NCI-H82 treated with DMSO at 0.1 percent for 48 hours (cell line): ENCODE measurements around the gene LIN28A.

ENCODE experiments used
- DNase-seq: peaks from one replicate; lab custom pipeline; 2025; ENCODE audit not compliant: unreplicated experiment; lab: John Stamatoyannopoulos, UW

Gene LIN28A

DNA sequence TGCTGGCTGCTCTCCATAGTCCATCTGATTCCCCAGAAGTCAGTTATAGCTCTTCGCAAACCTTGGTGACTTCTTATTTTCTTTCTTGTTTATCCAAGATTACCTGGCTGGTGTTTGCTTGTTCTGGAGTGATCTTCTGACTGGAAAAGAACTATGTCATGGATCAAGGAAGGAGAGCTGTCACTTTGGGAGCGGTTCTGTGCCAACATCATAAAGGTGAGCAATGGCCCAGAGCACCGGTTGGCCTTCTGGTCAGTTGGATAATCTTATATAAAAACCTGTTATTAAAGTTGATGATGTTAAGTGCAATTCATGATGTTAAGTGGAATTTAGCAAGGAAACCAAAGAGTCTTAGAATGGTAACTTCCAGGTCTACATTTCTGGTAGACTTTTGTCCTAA, 22.2 kb downstream of the LIN28A start:
- no peak for DNase-seq

DNA sequence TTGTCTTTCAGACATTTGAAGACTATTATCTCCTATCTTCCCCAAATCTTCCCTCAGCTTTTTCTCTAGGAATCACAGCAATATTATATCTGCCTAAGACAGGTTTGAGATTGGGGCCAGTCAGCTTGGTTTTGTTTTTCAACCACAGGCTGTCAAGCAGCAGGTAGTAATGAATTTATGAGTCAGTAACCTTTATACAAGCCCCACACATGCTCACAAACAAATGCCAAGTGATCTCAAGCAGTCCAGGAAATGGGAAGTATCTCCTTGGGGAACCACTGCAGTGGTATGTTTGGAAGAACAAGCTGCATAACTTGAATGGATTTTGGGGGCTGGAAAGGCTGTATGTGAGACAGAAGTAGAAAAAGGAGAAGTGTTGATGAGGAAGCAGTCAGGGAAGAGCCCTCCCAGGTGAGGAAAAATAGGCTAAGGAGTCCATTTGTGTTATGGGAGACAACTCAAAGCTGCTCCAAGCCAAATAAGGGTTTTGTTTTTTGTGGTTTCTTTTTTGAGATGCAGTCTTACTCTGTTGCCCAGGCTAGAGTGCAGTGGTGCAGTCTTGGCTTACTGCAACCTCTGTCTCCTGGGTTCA, 23.6 kb downstream of the LIN28A start:
- DNase-seq = no peak

DNA sequence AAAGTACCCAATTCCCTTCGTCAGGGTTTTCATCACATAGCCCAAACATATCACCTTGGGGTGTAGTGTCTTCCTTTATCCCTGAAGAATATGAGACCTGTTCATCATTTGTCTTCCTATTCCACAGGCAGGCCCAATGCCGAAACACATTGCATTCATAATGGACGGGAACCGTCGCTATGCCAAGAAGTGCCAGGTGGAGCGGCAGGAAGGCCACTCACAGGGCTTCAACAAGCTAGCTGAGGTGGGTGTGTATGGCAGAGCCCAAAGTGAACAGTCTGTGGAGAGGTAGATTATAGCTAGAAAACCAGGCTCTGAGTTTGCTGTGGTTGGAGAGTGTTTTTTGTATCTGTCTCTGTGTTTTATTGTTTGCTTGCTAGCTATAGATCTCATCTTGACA, 27.4 kb downstream of the LIN28A start:
- no peak for DNase-seq

DNA sequence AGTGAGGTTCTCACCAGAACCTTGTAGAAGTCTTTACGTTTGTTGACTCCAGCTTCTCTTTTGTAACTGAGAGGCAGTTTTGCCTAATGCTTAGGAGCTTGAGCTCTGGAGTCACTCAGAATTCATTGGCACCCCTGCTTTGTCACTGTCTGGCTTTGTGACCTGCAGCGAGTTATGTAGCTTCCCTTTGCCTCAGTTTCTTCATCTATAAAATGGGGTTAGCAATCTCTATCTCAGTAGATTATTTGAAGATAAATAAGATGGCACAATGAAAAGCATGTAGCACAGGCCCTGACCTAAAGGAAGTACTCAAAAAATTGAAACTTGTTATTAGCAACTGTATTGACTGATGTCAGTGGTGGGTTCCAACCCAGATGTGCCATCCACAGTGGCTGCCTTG, 29.6 kb downstream of the LIN28A start:
- no peak for DNase-seq

DNA sequence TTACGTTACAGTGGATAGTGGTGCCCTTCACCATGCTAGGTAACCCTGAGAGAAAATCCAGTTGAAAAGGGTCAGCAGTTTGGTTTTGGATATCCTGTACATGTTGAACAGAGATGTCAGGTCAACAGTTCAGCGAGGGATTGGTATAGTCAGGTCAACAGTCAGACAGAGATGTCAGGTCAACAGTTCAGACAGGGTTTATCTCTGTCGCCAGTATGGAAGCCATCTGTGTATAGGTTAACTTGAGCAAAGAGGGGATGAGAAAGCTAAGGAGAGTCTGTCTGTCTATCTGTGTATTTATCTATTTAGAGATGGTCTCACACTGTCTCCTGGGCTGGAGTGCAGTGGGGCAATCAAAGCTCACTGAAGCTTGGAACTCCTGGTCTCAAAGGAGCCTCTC, 39.3 kb downstream of the LIN28A start:
- no peak for DNase-seq

DNA sequence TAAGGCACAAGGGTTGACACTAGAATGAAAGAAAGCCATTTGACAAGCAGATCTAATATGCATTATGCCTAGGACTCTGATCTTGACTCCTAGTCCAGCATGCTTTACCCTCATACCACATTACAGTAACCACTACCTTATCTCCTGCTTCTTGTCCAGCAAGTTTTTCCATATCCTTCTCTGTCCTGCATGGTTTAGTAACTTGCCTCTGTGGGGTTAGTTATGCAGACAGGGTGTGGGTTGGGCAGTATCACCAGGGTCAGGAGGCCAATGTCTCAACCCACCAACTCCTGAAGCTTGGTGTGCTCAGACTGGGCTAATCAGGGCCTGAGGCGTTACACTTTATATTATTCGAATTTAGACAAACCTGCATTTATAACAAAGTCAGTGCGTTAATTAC, 40.3 kb downstream of the LIN28A start:
- DNase-seq = no peak

DNA sequence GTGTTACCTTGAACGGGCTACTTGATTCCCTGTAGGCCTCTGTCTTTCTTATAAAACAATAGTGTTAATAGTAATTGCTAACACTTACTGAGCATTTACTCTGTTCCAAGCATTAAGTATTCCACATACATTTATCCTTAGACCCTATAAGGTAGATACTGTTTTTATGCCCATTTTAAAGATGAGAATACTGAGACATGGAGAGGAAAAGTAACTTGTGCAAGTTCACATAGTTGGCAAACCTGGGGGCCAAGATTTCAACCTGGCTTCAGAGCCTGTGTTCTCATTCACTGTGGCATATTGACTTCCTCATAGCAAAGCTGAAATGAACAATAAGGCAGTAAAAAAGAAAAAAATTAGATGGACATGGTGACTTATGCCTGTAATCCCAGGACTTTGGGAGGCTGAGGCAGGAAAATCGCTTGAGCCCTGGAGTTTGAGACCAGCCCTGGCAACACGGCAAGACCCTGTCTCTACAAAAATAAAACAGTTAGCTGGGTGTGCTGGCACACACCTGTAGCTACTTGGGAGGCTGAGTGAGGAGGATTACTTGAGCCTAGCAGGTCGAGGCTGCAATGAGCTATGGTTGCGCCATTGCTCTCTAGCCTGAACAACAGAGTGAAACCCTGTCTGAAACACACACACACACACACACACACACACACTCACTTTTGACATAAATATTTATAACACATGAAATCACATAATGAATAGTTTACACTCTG, 42.0 kb downstream of the LIN28A start:
- no peak for DNase-seq

DNA sequence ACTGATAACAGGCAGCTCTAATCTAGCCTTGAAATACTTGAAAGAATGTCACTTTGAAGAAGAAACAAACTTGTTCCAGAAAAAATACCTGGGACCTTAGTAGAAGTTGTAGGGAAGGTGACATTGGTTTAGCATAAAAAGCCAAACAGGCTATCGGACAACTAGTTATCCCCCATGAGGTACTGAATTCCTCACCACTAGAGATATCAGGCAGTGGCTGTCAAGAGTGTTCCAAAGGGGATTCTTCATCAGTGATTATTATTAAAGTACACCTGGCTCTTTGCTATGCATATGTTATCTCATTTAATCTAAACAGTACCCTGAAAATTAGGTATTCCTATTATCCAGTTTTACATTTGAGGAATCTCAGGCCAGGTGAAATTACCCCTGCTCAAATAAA, 48.5 kb downstream of the LIN28A start:
- DNase-seq = no peak

DNA sequence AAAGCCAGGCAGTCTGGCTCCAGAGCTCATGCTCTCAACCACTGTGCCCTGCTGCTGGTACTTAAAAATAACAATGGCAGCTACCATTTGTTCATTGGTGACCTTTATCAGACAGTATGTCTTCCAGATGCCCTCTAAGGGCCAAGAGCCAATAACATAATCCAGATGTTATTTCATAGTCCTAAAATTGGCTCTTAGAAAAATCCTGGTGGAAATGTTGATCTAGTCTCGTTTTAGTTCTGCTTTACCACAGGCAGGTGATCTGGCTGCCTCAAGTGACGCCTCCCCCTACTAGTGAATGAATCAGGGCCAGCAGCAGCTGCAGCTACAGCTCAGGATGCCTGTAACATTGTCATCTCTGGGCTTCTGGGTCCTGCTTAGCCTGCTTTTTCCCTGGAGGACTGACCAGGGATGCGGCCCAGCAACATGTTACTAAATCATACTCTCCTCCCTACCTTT, 49.0 kb downstream of the LIN28A start:
- DNase-seq = no peak

DNA sequence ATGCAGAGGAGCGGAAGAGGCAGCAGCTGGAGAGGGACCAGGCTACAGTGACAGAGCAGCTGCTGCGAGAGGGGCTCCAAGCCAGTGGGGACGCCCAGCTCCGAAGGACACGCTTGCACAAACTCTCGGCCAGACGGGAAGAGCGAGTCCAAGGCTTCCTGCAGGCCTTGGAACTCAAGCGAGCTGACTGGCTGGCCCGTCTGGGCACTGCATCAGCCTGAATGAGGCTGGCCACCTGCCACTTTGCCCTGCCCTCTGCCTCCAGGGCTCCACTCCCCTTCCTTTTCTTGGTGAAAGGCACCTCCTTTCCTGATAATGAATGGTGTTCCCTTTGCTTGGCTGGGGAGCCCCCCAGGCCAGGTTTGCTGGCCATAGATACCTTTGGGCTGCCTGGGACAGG, 58.3 kb downstream of the LIN28A start:
- no peak for DNase-seq

DNA sequence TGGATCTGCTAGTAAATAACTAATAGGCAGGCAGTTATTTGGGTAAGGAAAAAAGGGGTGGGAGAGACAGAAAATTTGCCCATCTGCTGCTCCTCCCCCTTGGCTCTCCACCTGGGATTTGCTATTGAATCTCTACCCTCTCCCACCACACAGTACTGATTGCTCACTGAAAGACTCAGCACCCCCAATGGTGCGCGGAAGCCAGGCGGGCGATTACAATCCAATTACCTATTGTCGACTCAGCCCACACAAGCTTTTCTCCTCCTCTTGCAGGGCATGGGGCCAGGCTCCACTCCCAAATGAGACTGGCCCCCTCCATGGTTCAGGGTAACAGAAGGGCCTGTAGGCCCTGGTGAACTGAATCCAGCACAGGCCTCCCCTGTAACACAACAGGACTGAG, 58.9 kb downstream of the LIN28A start:
- DNase-seq = peak; percentile 98

DNA sequence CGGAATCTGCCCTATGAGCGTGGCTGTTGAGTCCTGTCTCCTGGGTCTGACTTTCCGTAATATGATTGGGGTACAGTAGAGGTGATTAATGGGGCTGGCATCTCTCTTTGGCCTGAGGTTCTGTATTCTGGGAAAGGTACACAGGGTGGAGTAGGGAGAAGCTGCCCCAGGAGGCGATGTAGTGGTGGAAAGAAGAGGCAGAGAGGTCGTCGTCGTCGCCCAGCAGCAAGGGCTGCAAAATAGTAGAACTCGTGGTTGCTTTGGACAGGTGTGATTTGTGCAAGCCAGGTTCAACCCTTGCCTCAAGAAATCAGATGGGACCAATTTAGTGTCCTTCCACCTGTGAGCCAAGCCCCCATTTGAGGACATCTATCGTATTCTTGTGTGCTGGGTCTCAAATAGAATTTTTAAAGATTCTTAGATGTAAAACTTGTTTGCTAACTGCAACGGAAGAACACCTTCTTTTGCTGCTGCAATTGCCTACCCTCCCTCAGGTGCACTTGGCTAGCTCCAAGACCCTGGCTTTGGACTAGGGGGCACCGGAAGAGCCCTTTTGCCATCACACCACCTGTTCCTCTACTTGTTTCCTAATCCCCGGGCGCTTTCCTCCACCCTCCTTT, 60.4 kb downstream of the LIN28A start:
- peak; percentile 72 for DNase-seq

DNA sequence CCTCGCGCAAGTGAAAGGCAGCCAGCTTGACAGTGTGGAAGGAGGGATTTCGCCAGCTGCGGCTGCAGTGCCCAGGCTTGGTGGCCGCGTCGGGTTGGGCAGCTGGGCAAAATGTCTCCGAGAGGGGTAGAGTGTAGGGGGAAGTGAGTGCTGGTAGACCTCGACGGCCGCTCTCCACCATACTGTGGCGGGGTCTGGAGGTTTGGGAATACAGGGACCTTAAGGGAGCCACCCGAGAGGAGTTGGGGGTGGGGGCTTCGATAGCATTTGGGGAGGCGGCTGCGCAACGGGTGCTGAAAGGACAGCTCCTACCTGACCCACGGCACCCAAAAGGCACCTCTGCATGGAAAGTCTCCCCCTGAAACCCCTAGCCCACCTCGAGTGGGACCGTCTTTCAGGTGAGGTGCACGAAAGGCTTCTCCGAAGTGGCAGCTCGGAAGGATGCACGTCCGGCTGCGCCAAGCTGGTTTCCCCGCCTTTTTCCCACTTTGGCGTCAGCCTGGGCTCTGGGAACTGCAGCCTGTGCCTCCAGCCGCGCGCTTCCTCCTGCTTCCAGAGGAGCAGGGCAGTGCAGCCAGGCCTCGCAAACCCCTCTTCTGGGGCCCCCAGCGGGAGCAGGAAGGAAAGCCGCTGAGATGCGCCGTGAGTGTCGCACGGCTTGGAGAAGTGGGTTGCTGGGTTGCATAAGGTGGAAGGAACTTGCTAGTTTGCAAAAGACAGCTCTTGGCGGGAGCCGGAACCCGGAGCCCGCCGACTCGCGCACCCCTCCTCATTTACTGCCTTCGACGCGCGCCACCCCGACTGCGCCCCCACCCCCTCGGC, 61.1 kb downstream of the LIN28A start:
- DNase-seq = no peak

DNA sequence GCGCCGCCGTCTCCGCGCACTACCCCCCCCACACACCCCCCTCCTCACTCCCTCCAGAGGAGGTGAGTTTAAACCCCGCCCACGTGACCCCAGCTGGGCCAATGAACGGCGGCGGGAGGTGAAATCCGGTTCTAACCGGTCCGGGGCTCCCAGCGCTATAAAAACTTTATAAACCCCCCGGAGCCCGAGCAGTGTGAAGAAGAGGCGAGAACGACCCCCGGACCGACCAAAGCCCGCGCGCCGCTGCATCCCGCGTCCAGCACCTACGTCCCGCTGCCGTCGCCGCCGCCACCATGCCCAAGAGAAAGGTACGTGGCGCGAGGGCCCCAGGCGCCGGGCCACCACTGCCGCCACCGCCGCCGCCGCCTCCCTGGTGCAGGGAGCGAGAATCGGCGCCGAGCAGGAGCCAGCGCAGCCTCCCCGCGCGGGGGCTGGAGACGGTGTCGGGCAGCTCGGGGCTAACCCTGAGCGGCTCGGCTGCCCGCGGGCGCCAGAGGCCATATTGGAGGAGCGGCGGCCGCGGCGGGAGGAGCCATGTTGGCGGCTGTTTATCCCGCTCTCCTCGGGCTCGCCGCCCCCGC, 61.8 kb downstream of the LIN28A start, which contains the start of gene HMGN2:
Gene HMGN2 (plus strand): TSS at position 121 of the 581 bp plus-strand sequence. CDS start 173 bp downstream, at position 294.
- peak; percentile 86 for DNase-seq

DNA sequence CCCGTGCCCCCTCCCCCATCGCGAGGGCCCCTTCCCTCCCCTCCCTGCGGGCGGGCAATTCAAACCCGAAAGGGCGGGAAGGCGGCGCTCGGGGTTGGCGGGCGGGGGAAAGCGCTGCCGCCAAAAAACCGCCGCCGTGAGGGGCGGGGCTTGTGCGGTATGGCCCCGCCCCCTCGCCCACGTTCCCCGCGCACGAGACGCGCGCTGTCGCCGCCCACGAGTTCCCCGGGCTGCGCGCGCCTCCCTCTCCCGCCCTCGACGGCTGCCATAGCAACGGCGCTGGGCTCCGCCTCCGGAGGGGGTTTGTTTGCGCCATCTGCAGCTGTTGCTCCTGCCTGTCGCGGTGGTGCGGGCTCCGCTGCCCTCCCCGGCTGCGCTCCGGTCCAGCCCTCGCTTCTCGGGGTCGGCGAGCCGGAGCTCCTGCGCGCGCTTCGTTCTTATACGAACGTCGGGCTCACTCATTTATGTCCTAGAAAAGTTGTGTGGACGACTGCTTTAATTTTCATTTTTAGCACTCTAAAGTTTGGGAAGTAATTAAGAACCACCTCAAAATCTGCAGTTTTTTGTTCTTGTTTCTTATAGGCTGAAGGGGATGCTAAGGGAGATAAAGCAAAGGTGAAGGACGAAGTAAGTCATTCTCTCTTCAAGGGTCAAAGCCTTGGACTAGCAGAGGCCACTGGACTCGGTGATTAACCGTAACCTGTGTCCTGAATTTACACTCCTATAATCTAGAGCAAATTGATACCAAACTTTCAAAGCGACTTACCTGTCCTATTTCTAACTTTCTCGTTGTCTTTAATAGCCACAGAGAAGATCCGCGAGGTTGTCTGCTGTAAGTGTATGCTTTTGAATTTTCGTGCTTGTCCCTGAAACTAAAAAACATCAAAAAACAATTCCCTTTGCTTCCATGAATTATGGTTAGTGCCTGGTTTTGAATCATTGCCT, 62.6 kb downstream of the LIN28A start:
- peak; percentile 86 for DNase-seq

DNA sequence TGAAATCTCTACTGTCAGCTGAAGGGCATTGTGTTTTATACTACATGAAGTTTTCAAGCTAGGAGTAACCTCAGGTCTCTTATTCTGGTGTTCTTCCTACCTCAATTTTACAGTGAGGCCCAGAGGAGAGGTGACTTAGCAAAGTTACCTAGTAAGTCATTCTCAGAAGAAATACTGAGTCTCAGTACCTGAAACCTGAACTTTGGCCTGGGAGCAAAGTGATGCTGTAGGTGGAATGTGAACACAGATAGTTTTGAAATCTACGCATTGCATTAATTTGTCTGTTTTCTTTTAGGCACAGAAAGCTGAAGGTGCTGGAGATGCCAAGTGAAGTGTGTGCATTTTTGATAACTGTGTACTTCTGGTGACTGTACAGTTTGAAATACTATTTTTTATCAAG, 64.2 kb downstream of the LIN28A start:
- DNase-seq = no peak

DNA sequence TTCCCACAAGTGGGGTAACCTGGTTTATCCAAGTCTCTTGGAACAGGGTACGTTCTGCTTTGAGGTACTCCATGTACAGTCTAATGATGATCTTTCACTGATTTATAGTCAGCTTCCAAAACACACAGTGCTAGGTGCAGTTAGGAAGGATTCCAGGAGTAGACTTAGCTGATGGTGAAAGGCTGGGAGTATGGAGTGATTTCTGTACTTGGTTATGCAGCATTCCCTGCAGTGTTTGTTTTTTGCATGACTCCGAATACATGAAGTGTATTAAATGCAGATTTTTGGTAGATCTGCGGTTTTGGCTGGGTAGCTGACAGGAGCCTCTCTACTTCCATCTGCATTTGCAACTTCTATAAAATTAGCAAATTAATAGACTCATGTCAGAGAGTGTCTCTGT, 65.4 kb downstream of the LIN28A start:
- no peak for DNase-seq

DNA sequence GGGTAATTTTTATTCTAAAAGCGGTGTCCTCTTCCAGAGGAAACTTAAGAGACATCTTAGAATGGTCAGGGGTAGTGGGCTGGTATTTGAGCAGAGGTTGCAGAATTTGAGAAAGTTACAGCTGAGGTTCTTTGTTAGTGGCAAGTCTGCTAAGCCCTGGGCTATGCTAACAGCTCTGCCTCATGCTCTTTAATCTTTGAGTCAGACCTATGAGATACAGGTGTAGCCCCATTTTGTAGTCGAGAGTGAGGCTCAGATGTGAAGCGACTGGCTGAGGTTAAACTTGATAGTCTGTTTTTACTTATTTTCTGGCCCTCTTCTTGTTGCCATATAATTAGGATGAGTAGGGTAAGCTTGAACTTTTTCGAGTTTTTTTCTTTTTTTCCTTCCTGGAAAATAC, 66.3 kb downstream of the LIN28A start:
- DNase-seq = no peak

DNA sequence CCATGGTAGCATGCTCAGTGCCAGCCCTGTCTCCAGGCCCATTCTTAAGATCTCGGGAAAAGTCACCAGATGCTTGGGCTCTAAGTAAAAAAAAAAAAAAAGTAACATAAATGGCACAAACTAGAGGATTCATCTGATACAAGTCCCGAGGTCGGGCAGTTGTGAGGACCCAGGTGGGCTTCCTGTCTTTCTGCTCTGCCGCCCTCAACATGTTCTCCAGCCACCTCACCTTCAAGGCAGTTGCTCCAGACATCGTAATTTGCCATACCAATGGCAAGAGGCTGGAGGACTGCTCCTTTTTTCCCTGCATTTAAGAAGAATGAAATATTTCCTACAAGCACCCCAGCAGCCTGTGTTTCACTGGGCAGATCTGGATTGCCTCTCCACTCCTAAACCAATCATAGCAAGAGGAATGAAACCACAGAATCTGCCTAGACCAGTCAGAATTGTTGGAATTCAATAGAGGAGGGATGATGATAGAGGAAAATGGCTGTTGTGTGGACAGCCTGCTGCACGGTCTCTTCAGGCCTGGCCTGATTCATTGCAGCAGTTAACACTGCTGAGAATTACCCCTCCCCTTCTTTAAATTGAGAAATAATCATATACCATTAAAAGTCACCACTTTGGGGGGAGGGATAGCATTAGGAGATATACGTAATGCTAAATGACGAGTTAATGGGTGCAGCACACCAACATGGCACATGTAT, 67.0 kb downstream of the LIN28A start:
- no peak for DNase-seq
